Ovary (tissue), 3 donors: Measurements from ENCODE around the gene RAB3IL1.

Source experiments
- EP300 ChIP-seq: sonication (generic); formaldehyde crosslinking; IDR thresholded peaks from one replicate; pipeline ENCODE4 v1.6.1; 2017; ENCODE audit warnings: antibody characterized with exemption
- POLR2A ChIP-seq: fragments of 450-650 bp; IDR thresholded peaks from one replicate; pipeline ENCODE4 v1.6.1; 2017; ENCODE audit warnings: antibody characterized with exemption, mild to moderate bottlenecking, moderate library complexity
- TF ChIP-seq, protein P1 (sequence below), 3 donors: fragments of 450-650 bp in 2 of 3; fragments of 200-600 bp in 1 of 3; IDR thresholded peaks; one replicate each; pipeline versions ENCODE4 v1.5.1 to v1.8.0; 2016 to 2022; ENCODE audit warnings: antibody characterized with exemption in 3 of 3, mild to moderate bottlenecking in 1 of 3
- donor health status: DM: no; HTN: no; CAD: no.

DNA sequence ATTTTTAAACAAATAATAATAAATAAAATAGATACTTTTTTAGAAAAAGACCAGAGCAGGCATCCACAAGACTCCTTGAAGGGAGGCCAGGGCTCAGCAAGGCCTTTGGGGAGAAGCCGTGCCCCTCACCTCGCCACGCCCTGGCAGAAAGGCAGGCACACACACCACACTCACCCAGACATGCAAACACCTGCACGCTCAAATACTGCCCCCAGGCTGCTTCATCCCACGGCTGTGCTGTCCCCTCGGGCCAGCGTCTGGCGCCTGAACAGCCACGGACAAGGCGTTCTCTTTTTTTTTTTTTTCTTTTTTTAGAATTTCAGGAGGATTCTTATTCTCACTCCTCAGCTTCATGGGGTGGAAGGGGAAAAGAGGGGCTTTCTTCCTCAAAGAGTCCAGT is 27.5 kb downstream of the RAB3IL1 start:
- TF ChIP-seq, protein P1, sequence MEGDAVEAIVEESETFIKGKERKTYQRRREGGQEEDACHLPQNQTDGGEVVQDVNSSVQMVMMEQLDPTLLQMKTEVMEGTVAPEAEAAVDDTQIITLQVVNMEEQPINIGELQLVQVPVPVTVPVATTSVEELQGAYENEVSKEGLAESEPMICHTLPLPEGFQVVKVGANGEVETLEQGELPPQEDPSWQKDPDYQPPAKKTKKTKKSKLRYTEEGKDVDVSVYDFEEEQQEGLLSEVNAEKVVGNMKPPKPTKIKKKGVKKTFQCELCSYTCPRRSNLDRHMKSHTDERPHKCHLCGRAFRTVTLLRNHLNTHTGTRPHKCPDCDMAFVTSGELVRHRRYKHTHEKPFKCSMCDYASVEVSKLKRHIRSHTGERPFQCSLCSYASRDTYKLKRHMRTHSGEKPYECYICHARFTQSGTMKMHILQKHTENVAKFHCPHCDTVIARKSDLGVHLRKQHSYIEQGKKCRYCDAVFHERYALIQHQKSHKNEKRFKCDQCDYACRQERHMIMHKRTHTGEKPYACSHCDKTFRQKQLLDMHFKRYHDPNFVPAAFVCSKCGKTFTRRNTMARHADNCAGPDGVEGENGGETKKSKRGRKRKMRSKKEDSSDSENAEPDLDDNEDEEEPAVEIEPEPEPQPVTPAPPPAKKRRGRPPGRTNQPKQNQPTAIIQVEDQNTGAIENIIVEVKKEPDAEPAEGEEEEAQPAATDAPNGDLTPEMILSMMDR (IDR thresholded peaks at IDR 0.05), result no peak
- TF ChIP-seq EP300 (no peak), POLR2A (no peak)
